ENCODE measurements around the gene PMPCA.
"Not testable (repeated sequence)": the region's sequence is repeated elsewhere in the genome, so short reads cannot be mapped to it uniquely, and the experiment has no call there.

PMPCA gene

DNA sequence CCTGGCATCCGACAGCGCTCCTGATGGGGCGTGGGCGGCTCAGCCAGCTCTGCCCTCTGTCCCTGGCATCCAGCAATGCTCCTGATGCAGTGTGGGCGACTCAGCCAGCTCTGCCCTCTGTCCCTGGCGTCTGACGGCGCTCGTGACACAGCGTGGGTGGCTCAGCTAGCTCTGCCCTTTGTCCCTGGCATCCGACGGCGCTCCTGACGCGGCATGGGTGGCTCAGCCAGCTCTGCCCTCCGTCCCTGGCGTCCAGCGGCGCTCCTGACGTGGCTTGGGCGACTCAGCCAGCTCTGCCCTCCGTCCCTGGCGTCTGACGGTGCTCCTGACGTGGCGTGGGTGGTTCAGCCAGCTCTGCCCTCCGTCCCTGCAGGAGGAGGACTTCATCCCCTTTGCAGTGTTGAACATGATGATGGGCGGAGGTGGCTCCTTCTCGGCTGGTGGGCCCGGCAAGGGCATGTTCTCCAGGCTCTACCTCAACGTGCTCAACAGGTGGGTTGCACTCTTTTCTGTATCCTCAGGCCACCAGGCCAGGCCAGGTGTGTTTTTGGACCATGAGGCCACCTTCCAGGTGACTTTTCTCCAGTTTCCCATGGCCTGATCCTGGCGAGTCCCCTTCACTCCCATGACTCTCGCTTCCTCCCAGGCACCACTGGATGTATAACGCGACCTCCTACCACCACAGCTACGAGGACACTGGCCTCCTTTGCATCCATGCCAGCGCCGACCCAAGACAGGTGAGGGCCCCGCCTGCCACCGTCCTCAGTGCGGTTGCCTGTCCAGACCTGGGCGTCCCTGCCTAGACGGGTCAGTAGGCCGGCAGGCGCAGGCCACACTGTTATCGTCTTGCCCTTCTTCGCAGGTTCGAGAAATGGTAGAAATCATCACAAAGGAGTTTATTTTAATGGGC is 8.0 kb downstream of the PMPCA start:
- DNase-seq: no peak

DNA sequence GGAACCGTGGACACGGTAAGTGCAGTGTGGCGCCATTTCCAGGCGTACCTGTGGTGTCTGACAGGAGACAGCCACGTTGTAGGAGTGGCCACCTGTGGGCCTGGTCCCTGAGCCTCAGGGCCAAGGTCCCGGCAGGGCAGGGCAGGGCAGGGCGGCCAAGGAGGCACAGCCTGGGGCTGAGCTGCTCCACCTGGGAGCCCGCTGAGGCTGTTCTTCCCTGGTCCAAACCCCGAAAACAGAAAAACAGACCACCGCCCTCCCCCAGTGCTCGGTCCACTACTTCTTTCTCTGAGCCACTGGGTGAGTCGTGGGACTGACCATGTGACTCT is 8.6 kb downstream of the PMPCA start:
- no peak for DNase-seq

- DNase-seq: no peak
Observed at GRCh38 chr9:136421791-136422190, 11.3 kb downstream of the PMPCA start.

DNA sequence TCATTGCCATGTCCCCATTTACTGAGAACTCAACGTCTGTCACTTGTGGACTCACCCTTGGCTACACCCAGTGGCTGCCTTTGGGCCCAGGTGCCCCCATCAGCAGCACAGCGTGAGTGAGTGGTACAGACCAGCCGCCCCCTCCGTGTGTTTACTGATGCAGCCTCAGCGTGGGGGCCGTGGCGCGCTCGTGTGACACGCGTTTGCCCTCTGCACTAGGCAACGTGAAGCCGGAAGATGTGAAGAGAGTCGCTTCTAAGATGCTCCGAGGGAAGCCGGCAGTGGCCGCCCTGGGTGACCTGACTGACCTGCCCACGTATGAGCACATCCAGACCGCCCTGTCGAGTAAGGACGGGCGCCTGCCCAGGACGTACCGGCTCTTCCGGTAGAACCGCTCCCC is 12.4 kb downstream of the PMPCA start:
- no peak for DNase-seq

- no peak for DNase-seq
Observed at GRCh38 chr9:136423432-136424146, 13.1 kb downstream of the PMPCA start.

- DNase-seq: no peak
Observed at GRCh38 chr9:136424750-136425362, 14.4 kb downstream of the PMPCA start.

DNA sequence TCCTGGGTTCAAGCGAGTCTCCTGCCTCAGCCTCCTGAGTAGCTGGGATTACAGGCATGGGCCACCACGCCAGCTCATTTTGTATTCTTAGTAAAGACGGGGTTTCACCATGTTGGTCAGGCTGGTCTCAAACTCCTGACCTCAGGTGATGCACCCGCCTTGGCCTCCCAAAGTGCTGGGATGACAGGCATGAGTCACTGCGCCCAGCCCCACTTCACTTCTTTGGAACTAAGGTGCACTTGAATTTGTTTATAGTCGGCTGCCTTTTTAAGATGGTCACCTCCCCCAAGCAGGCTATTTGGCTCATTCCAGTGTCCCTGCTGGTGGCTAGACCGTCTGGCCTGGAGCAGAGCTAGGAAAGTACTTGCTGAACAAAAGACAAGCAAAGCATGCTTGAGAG is 14.9 kb downstream of the PMPCA start:
- not testable (repeated sequence) for DNase-seq

DNA sequence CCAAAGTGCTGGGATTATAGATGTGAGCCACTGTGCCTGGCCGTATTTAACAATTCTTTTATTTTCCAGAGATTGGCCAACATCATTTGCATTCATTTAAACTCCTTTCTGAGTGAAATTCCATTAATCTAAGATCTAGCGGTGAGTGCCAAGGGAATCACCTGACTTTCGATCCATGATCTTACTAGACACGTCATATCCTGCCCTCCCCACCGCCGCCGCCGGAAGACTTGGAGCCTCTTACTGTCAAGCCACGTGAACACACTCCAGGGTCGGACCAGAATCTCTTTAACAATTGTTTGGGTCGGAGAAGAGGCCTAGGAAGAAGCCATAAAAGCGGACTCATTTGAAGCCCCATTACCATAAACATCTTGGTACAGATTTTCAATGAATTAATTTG is 16.3 kb downstream of the PMPCA start:
- DNase-seq: no peak

- no peak for DNase-seq
Observed at GRCh38 chr9:136429075-136429628, 18.7 kb downstream of the PMPCA start.

GRCh38 chr9:136429683-136430491 is 19.4 kb downstream of the PMPCA start:
- no peak for DNase-seq

DNA sequence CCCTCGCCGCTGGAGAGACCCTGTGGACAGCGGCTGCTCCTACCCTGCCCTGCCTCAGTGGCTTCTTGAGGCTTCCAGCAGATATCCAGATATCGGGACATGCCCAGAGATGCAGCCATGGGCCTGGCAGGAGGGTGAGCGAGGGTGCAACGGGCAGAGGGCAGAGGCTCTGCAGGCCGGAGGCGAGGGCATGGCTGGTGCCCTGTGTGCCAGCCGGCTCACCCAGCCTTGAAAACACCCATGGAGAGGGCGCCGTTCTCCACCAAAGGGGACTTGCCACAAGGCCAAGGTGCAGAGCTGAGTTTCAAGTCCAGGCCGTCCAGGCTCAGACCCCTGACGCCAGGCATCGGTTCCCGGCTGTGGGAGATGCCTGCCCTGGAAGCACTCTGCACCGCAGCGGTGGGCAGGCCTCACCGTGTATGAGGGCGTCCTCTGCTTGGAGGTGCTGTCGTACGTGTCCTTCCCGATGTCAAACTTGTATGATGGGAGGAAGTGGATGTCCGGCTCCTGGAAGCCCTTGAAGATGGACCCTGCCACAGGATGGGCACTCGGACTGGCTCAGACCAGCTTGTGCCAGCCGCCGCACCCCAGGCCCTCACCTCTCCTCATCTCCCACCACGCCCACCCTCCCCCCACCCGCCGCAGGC is 20.3 kb downstream of the PMPCA start:
- DNase-seq: no peak

- DNase-seq: no peak
Observed at GRCh38 chr9:136431782-136432350, 21.4 kb downstream of the PMPCA start.

DNA sequence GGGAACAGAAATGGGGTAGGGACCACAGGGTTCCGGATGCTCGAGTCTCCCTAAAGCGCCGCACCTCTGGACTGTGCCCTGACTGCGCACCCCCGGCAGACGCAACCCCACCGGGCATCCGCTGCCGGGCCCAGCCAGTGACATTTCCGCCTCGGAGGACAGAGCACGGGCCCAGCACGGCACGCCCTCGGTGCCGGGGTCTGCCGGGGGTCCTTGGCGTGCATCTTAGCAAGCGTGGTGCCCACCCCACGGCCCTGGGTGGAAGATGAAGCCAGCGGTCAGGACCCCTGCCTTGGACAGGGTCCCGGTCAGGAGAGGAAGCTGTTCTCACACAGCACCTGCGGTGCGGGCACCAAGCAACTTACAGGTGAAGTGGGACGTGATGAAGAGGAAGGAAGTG is 22.1 kb downstream of the PMPCA start:
- DNase-seq: no peak

DNA sequence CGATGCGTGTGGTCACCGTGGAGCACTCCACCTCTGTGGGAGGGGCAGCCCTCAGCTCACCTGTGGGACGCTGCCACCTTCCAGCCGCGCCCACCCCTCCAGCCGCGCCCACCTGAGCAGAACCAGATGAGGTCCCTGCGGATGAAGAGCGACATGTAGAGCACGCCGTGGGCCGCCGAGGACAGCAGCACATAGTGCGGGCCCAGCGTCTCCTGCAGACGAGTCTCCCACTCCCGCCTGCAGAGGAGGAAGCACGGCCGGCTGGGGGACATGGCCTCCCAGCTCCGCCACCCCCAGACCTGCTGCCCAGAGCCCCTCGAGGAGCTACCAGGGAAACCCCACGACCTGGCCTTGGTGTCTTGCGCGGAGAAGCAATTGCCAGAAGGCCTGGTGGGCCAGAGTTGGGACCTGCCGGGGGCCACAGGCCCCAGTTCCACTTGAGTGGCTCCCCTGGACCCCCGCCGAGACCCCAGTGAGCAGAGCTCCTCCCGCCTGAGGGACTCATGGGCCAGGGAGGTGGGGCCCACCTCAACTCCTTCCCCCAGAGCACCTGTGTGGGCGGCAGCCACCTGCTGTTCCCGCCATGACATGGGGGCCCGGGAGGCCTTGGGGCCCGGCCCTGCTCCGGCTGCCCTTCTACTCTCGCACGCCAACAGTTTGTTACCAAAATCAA is 22.7 kb downstream of the PMPCA start:
- no peak for DNase-seq

GRCh38 chr9:136433849-136434579 is 23.6 kb downstream of the PMPCA start:
- no peak for DNase-seq

- DNase-seq: no peak
Observed at GRCh38 chr9:136434580-136435169, 24.2 kb downstream of the PMPCA start.

DNA sequence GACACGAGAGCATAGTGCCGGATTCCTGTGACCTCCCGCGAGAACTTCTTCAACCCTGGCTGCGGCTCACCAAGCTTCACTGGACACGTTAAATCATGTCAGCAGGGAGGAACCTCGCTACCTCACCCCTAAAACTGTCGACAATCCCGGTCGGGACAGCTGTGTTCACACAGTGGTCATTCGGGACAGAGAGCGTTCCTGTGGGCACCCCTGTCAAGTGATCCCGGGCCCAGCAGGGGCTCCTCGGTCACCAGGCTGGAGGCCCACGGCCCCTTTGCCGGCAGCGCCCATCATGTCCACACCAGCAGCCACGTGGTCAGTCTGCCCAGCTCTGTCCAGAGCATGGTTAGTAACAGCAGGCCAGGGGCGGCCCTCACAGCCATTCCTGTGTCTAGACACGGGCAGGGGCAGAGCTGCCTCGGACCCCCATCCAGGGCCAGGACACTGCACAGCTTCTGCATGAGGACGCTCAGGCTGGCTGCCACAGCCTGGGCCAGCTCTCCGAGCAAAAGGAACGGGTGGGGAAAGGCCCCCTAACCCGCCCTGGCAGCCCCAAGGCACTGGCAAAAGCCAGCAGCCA is 25.7 kb downstream of the PMPCA start:
- DNase-seq: no peak

- peak in 1 of 2 experiments; percentile 1 for DNase-seq
Observed at GRCh38 chr9:136437430-136437829, 27.0 kb downstream of the PMPCA start.

GRCh38 chr9:136437839-136438547 is 27.5 kb downstream of the PMPCA start:
- no peak for DNase-seq
